NCI-H82 treated with DMSO at 0.1 percent for 48 hours (cell line): ENCODE measurements around the gene PRRT1.
"Not testable (repeated sequence)": the region's sequence is repeated elsewhere in the genome, so short reads cannot be mapped to it uniquely, and the experiment has no call there.

Experiments used
- DNase-seq: peaks from one replicate; lab custom pipeline; 2025; ENCODE audit not compliant: unreplicated experiment; lab: John Stamatoyannopoulos, UW

Gene PRRT1

DNA sequence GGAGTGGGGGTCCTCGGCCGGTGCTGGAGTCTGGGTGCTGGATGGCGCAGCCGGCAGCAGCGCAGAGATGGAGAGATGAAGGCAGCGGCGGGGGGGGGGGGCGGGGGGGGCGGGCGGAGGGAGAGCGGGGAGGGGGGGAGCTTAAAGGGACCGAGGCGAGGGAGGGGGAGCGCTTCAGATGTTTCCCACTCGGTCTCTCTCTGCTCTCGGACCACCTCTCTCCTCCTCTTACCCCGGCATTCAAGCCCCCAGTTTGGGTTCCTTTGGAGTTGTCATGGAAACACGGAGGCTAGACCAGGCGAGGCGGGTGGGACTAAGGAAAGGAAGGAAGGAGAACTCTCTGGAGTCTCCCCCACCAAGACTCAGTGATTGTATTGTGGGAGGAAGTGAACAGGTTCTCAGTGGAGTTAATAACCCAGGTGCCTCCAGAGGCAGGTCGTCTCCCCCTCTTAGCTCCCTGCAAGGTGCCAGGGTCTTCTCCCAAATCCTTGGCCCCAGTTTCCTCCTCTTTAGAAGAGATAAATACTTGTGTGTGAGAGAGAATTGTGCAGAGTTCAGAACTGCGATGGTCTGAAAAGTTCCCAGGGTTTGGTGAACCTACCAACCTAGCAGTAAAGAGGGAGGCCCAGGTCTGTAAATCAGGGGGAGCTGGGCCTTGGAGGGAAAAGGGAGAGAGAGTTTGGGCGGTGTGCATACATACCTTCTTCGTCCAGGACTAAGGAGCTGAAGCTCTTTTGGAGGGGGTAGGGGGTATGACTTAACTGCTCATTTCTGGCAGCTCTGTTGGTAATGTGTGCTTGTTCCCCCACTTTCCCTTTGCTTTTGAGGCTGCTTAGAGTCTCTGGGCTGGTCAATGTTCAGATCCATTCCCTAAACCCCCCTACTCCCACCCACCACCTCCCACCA is at the start of gene PRRT1:
TSS of gene PRRT1 (minus strand) at position 77 of the 906 bp plus-strand sequence. CDS start 112 bp downstream, outside the sequence.
- no peak for DNase-seq

DNA sequence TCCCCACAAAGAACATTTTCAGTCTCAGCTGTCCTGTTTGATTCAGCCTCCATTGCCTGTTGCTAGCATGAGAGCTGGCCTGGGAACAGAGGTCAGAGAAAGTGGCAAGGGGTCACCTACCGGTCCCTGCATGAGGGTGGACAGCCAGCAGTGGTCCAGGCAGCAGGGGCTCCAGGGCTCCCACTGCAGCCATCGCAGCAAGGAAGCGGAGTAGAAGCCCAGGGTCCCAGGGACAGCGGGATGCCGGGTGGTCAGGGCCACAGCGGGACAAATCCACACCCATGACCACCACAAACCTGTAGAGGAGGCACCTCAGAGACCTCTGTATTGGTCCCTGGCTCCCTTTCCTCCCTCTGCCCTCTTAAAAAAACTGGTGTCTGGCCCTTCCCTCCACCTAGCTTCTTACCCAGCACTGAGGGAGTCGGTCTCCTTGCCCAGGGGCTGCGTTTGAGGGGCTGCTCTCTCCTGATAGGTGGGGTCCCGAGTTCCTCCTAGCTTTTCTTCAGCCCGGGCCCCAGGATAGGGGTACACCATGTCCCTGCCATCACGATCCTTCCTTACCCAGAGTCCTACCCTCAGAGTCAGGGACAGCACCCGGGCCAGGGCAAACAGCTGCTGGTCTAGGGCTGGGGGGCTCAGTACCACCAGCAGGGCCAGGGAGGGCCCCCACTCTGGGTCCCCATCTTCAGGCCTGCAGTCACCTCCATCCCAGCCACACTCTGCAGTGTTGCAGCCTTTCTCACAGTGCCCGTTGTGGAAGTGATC is 49.2 kb upstream of the PRRT1 start:
- no peak for DNase-seq

GRCh38 chr6:32198866-32199265 is 47.1 kb upstream of the PRRT1 start:
- DNase-seq: no peak

DNA sequence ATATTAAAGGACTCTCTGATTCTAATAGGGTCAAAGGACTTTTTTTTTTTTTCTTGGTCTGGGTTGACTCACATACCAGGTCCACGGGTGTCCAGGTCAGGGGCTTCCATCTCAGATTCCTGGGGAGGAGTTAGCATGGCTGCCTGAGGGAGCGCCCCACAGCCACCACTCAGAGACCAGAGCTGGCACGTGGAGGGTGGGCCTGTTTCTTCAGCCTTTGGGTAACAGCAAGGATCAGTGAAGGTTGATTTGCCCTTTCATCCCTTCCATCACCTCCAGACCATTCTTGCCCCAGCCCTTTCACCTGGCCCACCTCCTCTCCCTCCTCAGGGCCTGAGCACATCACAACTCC is 46.6 kb upstream of the PRRT1 start:
- no peak for DNase-seq

GRCh38 chr6:32196682-32197616 is 45.2 kb upstream of the PRRT1 start:
- DNase-seq: no peak

GRCh38 chr6:32195902-32196681 is 44.4 kb upstream of the PRRT1 start:
- DNase-seq: peak; percentile 32

GRCh38 chr6:32195652-32195901 is 43.8 kb upstream of the PRRT1 start:
- peak; percentile 99 for DNase-seq

- DNase-seq: peak; percentile 44
Observed at GRCh38 chr6:32194825-32195651, 43.3 kb upstream of the PRRT1 start.

- DNase-seq: no peak
Observed at GRCh38 chr6:32194388-32194787, 42.6 kb upstream of the PRRT1 start.

DNA sequence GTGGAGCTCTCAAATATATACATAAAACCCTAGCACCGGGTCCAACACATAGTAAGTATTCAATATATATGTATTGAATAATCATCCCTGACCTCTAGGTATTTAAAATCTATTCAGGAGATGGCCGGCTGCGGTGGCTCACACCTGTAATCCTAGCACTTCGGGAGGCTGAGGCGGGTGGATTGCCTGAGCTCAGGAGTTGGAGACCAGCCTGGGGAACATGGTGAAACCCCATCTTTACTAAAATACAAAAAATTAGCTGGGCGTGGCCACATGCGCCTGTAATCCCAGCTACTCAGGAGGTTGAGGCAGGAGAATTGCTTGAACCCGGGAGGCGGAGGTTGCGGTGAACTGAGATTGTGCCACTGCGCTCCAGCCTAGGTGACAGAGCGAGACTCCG is 41.4 kb upstream of the PRRT1 start:
- not testable (repeated sequence) for DNase-seq

DNA sequence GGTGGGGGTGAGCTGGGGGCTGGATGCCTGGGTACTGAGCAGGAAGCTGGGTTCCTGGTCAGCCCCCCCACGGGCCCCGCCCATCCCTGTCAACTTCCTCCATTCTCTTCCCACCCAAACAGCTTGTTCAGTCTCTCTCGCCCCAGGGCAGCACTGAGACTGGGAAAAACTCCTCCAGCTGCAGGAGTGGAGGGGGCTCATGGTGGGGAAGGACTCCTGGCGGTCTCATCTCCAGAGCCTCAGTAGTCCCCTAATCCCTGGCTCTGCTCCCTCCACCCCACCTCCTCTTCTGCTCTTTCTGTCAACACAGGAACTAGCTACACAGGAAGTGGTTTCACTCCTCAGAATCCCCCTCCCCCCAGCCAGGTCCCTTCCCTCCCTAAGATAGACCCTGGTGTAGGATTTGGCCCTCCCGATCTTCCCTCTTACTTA is 40.9 kb upstream of the PRRT1 start, which contains the start of gene GPSM3:
TSS of gene GPSM3 (minus strand) at position 36 of the 432 bp plus-strand sequence. CDS start 130 bp downstream, outside the sequence.
- no peak for DNase-seq

DNA sequence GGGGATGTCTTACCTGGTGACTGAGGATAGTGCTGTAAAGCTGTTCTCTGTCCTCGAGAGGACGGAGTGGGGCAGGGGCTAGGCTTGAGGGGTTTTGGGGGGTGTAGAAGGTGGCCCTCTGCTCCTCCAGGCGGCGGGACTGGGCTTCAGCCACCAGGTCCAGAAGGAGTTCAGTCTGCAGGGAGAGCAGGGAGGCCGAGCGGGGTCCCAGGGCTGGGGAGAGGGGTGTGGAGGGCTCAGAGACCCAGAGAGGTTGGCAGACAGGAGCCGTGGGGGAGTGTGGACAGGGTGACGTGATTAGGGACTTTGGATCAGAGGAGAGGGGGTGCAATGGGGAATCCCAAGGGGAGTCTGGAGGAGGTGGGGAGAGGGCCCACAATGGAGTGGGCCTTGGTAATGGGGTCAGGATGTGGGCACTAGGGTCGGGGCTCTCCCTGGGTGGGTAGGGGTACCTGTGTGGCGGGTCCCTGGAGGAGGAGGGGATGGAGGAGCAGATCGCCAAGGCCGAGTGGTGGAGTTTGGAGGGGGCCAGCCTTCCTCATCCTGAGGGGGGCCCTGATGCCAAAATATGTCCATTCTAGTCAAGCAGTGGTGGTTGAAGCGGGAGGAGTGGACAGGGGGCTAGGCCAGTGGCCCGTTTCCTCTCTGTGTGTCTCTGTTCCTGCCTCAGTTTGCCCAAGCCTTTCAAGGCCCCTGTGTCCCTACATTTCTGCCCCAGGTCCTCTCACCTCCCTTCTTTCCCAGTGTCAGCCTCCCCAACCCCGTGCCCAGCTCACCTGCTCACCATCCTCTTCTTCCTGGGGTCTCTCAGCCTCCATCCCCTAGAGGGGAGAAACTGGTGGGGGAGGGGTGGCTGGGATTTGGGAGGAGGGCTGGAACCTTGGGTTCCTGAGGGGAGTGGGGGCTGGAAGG is 40.2 kb upstream of the PRRT1 start:
- DNase-seq: no peak

DNA sequence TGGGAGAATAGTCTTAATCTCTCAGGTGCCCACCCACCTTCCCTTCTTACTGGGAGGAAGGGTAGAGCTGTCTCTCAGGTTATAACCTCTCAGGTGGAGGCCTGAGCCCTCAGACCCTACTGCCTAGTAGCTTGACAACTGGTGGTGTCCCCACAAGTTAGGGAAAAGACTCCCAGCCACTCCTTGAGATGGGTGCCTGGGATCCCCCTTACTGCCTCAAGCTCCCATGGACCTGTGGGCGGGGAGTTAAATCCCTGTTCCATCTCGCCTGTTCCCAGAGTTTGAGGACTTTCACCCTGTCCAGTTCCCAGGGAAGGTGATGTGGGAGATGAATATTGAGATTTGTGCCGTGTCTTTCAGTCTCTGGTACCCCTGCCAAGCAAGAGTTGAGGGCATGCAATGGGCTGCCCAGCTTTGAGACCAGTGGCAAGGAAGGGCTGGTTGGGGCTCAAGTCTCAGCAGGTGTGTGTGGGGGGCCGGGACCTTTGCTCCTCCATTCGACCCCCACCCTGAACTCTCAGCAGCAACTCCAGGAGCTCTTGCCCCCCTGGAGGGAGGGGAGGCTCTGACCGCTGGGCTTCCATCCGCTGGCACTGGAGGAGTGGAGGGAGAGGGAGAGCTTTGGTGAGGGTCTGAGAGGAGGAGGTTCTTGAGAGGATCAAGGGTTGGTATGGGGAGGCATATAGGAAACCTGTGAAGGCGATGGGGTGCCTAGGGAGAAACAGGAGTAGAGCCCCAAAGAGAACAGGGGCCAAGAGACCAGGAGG is 39.4 kb upstream of the PRRT1 start:
- DNase-seq: no peak

GRCh38 chr6:32190054-32190851 is 38.5 kb upstream of the PRRT1 start, which contains the start of gene PBX2:
PBX2 (minus strand) TSS chr6:32190202; CDS start chr6:32189915, 287 bp downstream.
- peak; percentile 96 for DNase-seq

DNA sequence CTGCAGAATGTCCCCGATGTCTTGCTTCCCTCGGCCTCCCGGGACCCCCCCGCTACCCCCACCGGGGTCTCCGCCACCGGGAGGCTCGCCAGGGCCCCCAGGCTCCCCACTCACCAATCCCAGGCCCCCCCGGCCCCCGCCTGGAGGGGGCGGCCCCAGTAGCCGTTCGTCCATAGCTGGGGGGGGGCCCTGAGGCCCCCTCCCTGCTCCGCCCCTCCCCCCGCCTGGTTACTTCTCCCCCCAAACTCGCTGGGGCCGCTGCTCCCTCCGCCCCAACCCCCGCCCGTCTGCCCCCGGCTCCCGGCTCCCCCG is 38.0 kb upstream of the PRRT1 start:
- DNase-seq: no peak

- no peak for DNase-seq
Observed at GRCh38 chr6:32189069-32189741, 37.5 kb upstream of the PRRT1 start.
